Osteocyte (in vitro differentiated cells): ENCODE data around the gene IER5L. TPM values are rescaled to one million over a fixed set of nuclear protein-coding genes. Genes with fewer than 3 reads are reported as not detected.

ENCODE experiments used
- DNase-seq: peaks from one replicate; pipeline ENCODE4 v3.0.0; 2021; ENCODE audit warnings: mixed read lengths; ENCODE audit not compliant: unreplicated experiment; ENCODE audit errors: extremely low spot score
- H3K27ac Mint-ChIP-seq: one replicate; pipeline ENCODE4 v1.8.0; 2021; ENCODE audit warnings: mild to moderate bottlenecking, mixed read lengths; ENCODE audit not compliant: unreplicated experiment
- H3K27me3 Mint-ChIP-seq: one replicate; pipeline ENCODE4 v1.8.0; 2021; ENCODE audit warnings: mixed read lengths; ENCODE audit not compliant: unreplicated experiment
- H3K36me3 Mint-ChIP-seq: one replicate; pipeline ENCODE4 v1.8.0; 2021; ENCODE audit warnings: mixed read lengths; ENCODE audit not compliant: unreplicated experiment
- H3K4me1 Mint-ChIP-seq: one replicate; pipeline ENCODE4 v1.8.0; 2021; ENCODE audit warnings: mixed read lengths; ENCODE audit not compliant: unreplicated experiment
- H3K4me3 Mint-ChIP-seq: one replicate; pipeline ENCODE4 v1.8.0; 2021; ENCODE audit warnings: mild to moderate bottlenecking, moderate library complexity, mixed read lengths; ENCODE audit not compliant: unreplicated experiment
- H3K9me3 Mint-ChIP-seq: one replicate; pipeline ENCODE4 v1.8.0; 2021; ENCODE audit warnings: mixed read lengths; ENCODE audit not compliant: unreplicated experiment
- CTCF ChIP-seq: fragments of 200-600 bp; sonication (generic); IDR thresholded peaks from 2 replicates; pipeline ENCODE4 v1.5.0; 2021; ENCODE audit warnings: antibody characterized with exemption, mild to moderate bottlenecking, moderate library complexity
- total RNA-seq: library from RNA; stranded (reverse); gene quantifications from 2 replicates; pipeline ENCODE4 v1.2.1, GENCODE V29; 2021

IER5L gene
- total RNA-seq, 1 donor from 2014 or later, result 60.8 TPM

DNA sequence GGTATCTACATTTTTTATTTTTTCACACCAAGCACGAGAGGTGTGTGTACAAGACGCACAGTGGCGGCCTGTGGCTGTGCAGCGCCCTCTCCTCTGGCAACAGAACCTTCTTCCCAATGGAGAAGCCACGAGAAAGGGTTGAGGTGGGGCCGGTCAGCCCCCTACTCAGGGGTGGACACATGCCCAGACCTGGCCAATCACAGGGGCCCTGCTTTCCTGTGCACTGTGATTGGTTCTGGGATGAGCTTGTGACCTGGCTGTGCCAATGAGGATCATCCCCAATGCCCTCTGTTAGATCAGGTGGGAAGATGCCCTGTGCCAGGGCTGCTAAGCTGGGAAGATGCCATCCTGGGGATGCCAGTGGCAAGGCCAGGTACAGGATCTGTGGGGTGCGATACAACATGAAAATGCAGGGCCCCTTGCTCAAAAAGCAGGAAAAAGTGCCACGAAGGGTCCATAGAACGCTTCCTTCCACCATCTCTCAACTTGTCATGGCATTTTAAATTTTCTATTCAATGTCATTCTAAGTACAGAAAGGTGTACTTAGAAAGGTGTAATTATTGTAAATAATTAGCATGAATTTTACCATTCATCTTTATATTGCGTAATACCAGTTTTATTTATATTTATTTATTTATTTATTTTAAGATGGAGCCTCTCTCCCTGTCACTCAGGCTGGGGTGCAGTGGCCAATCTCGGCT lies 15.4 kb downstream of the IER5L start:
- Mint-ChIP-seq H3K27ac (no peak overlapping the region), H3K4me1 (peaks cover 14% of the 10 kb centered on the region), H3K9me3 (no peaks in the 10 kb centered on the region), H3K4me3 (no peak overlapping the region), H3K36me3 (peaks cover 2% of the 10 kb centered on the region), H3K27me3 (no peaks in the 10 kb centered on the region)
- no peak for TF ChIP-seq CTCF
- DNase-seq, result no peak

GRCh38 chr9:129161534-129161837 lies 16.6 kb downstream of the IER5L start:
- no peak overlapping the region for H3K4me3 Mint-ChIP-seq
- peaks cover 2% of the 10 kb centered on the region for H3K4me1 Mint-ChIP-seq
- no peaks in the 10 kb centered on the region for H3K27me3 Mint-ChIP-seq
- H3K27ac Mint-ChIP-seq, result no peak overlapping the region
- no peak for TF ChIP-seq CTCF
- no peaks in the 10 kb centered on the region for H3K9me3 Mint-ChIP-seq
- no peak for DNase-seq
- peaks cover 2% of the 10 kb centered on the region for H3K36me3 Mint-ChIP-seq

GRCh38 chr9:129160712-129161533 lies 17.1 kb downstream of the IER5L start:
- no peak for DNase-seq
- H3K27ac Mint-ChIP-seq, result no peak overlapping the region
- no peak overlapping the region for H3K4me3 Mint-ChIP-seq

GRCh38 chr9:129156163-129156562 lies 21.9 kb downstream of the IER5L start:
- Mint-ChIP-seq H3K9me3 (no peaks in the 10 kb centered on the region), H3K36me3 (peaks cover 9% of the 10 kb centered on the region), H3K4me1 (no peaks in the 10 kb centered on the region), H3K27ac (no peak overlapping the region), H3K4me3 (no peak overlapping the region), H3K27me3 (no peaks in the 10 kb centered on the region)
- no peak for DNase-seq
- no peak for TF ChIP-seq CTCF

More at GRCh38 chr9:129160712-129161533, 17.1 kb downstream of the IER5L start:
- Mint-ChIP-seq H3K36me3 (peaks cover 2% of the 10 kb centered on the region), H3K4me1 (no peaks in the 10 kb centered on the region), H3K9me3 (no peaks in the 10 kb centered on the region), H3K27me3 (no peaks in the 10 kb centered on the region)
- no peak for TF ChIP-seq CTCF

- no peaks in the 10 kb centered on the region for H3K4me1 Mint-ChIP-seq
- peaks cover 11% of the 10 kb centered on the region for H3K36me3 Mint-ChIP-seq
- H3K9me3 Mint-ChIP-seq, result no peaks in the 10 kb centered on the region
- no peak overlapping the region for H3K27ac Mint-ChIP-seq
- TF ChIP-seq CTCF, result no peak
- no peaks in the 10 kb centered on the region for H3K27me3 Mint-ChIP-seq
- no peak for DNase-seq
- H3K4me3 Mint-ChIP-seq, result no peak overlapping the region
These were observed 23.1 kb downstream of the IER5L start for GRCh38 chr9:129154866-129155477.
